Epithelial cell of proximal tubule (primary cell): ENCODE data around the gene MINK1. TPM values are rescaled to one million over a fixed set of nuclear protein-coding genes. Genes with fewer than 3 reads are reported as not detected.
"Not testable (repeated sequence)": the region's sequence is repeated elsewhere in the genome, so short reads cannot be mapped to it uniquely, and the experiment has no call there.

Experiments used
- DNase-seq: peaks from one replicate; pipeline ENCODE4 v3.0.0-alpha.2; 2011; ENCODE audit warnings: low read depth
- H3K4me3 ChIP-seq: 2 replicates; pipeline ENCODE4 v1.5.1; 2011; ENCODE audit warnings: low read depth, mild to moderate bottlenecking, low read length
- total RNA-seq: library from RNA; depleted of rRNA; stranded (reverse); fragments of >200 nt; gene quantifications from 2 replicates; pipeline ENCODE4 v1.2.3, GENCODE V29; 2015
- TF ChIP-seq, protein P1 (sequence below): conservative IDR thresholded peaks from 2 replicates; pipeline ENCODE4 v1.5.1; 2012; ENCODE audit warnings: low read depth, mild to moderate bottlenecking, low read length

MINK1 gene
- total RNA-seq, 1 donor from 2014 or later = 39.9 TPM

- TF ChIP-seq, protein P1, sequence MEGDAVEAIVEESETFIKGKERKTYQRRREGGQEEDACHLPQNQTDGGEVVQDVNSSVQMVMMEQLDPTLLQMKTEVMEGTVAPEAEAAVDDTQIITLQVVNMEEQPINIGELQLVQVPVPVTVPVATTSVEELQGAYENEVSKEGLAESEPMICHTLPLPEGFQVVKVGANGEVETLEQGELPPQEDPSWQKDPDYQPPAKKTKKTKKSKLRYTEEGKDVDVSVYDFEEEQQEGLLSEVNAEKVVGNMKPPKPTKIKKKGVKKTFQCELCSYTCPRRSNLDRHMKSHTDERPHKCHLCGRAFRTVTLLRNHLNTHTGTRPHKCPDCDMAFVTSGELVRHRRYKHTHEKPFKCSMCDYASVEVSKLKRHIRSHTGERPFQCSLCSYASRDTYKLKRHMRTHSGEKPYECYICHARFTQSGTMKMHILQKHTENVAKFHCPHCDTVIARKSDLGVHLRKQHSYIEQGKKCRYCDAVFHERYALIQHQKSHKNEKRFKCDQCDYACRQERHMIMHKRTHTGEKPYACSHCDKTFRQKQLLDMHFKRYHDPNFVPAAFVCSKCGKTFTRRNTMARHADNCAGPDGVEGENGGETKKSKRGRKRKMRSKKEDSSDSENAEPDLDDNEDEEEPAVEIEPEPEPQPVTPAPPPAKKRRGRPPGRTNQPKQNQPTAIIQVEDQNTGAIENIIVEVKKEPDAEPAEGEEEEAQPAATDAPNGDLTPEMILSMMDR = no peak
- no peak for DNase-seq
- H3K4me3 ChIP-seq = no peak overlapping the region
Measured at GRCh38 chr17:4812690-4813089, 20.4 kb upstream of the MINK1 start.

- TF ChIP-seq, protein P1 = peak; percentile 39
- no peak for DNase-seq
- H3K4me3 ChIP-seq = no peak overlapping the region
Measured at GRCh38 chr17:4815043-4815675, 18.0 kb upstream of the MINK1 start.

- H3K4me3 ChIP-seq = no peak overlapping the region
- TF ChIP-seq, protein P1 = no peak
- DNase-seq = no peak
Measured at GRCh38 chr17:4816826-4817225, 16.3 kb upstream of the MINK1 start.

DNA sequence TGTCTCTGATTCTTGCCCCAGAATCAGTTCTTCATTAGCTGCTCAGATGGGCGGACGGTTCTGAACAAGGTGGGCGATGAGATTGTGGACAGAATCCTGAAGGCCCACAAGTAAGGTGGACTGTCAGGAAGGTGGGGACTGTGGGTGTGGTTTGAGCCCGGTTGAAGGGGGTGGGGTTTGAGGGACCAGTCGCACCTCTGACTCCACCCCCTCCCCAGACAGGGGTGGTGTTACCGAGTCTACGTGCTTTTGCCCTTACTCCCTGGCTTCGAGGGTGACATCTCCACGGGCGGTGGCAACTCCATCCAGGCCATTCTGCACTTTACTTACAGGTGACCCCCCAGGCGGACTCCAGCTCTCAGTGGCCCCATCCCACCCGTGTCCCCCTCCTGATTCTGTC lies 14.9 kb upstream of the MINK1 start:
- H3K4me3 ChIP-seq = no peak overlapping the region
- DNase-seq = no peak
- TF ChIP-seq, protein P1 = no peak

GRCh38 chr17:4822835-4823234 lies 10.3 kb upstream of the MINK1 start:
- no peak for DNase-seq
- TF ChIP-seq, protein P1 = no peak
- no peak overlapping the region for H3K4me3 ChIP-seq

DNA sequence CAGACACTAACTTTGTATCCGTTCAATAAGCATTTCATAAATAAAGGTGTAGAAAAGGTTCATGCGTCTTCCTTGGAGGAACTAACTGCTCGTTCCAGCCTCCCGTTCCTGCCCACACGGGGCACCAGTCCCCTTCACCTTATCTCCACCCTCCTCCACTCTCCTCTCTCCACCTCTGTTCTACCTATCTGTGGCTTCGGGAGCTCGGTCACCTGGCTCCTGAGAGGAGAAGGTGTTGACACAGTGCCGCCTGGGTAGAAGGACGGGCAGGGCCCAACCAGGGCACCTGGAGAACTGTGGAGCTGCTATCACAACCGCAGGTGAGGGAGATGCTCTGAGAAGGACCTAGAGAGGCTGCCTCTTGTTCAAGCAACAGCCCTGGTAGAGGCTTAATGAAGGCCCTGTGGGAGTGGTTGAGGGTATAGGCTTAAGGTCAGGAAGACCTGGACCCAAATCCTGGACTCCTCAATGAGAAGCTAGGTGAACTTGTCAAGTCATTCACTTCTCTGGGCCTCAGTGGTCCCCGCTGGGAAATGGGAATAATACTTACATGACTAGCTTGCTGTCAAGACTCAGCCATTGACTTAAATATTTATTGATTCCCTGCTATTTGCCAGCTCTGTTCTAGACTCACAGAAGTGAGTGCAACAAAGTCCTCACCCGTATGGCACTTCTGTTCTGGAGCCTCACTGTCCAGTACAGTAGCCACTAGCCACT lies 9.6 kb upstream of the MINK1 start:
- TF ChIP-seq, protein P1 = no peak
- DNase-seq = no peak
- H3K4me3 ChIP-seq = no peak overlapping the region

DNA sequence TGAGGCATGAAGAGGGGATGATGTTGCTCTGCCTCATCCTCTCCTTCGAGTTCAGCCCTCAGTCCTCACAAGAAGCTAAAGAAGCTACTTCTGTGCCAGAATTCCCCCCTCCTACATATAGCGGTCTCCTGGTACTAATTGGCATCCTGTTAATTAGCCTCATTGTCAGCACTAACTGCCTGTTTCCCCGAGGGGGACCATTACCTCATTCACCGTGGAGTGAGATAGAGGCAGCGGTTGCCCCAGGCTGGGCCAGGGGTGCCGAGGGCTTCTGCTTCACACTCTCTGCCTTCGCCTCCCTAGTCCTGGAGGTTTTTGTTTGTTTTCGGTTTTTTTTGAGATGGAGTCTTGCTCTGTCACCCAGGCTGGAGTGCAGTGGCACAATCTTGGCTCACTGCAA lies 5.7 kb upstream of the MINK1 start:
- TF ChIP-seq, protein P1 = no peak
- no peak overlapping the region for H3K4me3 ChIP-seq
- no peak for DNase-seq

GRCh38 chr17:4832829-4833177 lies 337 bp upstream of the MINK1 start:
- H3K4me3 ChIP-seq = peak overlapping the region; percentile 93
- DNase-seq = not testable (repeated sequence)
